Epithelial cell of esophagus (primary cell): ENCODE data around the gene CA10.

Experiments used
- DNase-seq: peaks from one replicate; pipeline ENCODE4 v3.0.0; 2010; ENCODE audit warnings: low read depth
- H3K4me3 ChIP-seq: 2 replicates; pipeline ENCODE4 v1.5.1; 2011; ENCODE audit warnings: mild to moderate bottlenecking, low read length, control low read depth
- TF ChIP-seq, protein P1 (sequence below): IDR thresholded peaks from 2 replicates; pipeline ENCODE4 v1.5.1; 2011; ENCODE audit warnings: low read depth, mild to moderate bottlenecking, low read length, control low read depth, inconsistent platforms; ENCODE audit not compliant: insufficient read depth; ENCODE audit errors: missing control alignments

Gene CA10

DNA sequence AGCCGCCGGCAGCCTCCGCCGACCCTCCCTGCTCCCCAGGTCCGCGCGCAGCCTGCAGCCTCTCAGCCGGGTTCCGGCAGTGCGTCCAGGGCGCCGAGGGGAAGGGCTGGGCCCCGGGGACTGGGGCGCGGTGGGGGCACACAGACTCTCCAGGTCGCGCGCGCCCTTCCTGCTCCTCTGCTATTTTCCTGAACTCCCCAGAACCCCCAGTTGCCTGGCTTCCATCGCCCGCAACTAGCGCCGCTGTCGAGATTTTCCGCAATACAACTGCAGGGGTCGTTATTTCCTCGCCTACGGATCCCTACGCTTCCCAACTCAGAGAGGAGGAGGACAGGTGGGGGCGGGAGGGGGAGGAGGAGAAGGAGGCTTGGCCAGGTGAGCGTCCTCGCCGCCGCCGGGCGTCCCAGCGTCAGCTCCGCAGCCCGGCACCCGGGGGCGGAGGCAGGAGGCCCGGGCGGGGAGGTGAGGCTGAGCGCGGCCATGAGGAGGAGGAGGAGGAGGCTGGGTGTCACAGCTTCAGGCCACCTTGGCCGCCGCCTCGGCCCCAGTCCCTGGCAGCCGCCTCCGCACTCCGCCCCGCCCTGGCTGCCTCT is at the start of gene CA10:
Gene CA10, minus strand, starts transcription at position 265 of the 593 bp plus-strand sequence.
- DNase-seq, result peak; percentile 18
- peak within 1 kb of the TSS; percentile 5 for H3K4me3 ChIP-seq

DNA sequence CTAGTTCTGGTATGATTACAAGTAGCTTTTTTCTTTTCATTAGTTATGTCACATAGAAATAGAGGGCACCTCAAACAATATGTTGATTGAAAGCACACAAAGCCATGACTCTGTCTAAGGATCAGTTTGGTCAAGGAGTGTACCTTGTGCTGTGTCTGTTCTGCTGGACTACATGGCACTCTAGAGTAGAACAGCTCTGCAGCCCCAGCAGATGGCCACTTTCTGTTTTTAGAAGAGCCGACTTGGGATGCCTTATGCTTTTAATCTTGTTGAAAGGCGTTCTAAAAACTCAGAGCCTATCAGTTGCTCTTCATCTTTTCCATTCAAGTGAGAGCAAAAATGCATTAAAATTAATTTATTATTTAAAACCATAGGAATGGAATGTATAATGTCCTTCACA is 49.3 kb upstream of the CA10 start:
- H3K4me3 ChIP-seq, result no peak overlapping the region
- TF ChIP-seq, protein P1, sequence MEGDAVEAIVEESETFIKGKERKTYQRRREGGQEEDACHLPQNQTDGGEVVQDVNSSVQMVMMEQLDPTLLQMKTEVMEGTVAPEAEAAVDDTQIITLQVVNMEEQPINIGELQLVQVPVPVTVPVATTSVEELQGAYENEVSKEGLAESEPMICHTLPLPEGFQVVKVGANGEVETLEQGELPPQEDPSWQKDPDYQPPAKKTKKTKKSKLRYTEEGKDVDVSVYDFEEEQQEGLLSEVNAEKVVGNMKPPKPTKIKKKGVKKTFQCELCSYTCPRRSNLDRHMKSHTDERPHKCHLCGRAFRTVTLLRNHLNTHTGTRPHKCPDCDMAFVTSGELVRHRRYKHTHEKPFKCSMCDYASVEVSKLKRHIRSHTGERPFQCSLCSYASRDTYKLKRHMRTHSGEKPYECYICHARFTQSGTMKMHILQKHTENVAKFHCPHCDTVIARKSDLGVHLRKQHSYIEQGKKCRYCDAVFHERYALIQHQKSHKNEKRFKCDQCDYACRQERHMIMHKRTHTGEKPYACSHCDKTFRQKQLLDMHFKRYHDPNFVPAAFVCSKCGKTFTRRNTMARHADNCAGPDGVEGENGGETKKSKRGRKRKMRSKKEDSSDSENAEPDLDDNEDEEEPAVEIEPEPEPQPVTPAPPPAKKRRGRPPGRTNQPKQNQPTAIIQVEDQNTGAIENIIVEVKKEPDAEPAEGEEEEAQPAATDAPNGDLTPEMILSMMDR, result no peak
- no peak for DNase-seq

More for the DNA sequence above, at the start of gene CA10:
- TF ChIP-seq, protein P1, result no peak

DNA sequence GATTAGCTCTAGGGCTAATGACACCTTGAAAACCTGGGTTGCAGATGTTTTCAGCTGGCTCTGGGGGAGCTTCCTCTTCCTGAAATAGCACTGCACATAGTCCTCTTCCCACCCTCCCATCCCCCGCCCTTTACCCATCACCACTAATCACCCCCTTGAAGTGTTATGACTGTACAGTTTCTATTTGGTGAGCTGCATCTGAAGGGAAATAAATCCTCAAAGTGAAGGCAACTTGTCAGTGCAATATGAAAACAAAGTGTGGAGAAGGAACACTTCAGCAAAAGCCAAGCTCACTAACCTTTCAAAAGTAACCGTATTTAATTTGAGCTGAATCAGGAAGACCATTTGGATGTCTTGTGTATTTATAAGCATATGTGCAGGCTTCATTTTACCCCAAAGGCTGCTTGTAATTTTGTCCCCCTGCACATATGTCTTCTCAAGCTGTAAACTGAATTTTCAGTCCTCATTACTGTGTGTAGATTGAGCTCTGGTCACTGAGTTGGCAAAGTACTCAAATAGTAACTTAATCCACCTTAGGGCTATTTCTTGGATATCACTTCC is 44.1 kb upstream of the CA10 start:
- H3K4me3 ChIP-seq, result no peak overlapping the region
- no peak for DNase-seq
- TF ChIP-seq, protein P1, result no peak

DNA sequence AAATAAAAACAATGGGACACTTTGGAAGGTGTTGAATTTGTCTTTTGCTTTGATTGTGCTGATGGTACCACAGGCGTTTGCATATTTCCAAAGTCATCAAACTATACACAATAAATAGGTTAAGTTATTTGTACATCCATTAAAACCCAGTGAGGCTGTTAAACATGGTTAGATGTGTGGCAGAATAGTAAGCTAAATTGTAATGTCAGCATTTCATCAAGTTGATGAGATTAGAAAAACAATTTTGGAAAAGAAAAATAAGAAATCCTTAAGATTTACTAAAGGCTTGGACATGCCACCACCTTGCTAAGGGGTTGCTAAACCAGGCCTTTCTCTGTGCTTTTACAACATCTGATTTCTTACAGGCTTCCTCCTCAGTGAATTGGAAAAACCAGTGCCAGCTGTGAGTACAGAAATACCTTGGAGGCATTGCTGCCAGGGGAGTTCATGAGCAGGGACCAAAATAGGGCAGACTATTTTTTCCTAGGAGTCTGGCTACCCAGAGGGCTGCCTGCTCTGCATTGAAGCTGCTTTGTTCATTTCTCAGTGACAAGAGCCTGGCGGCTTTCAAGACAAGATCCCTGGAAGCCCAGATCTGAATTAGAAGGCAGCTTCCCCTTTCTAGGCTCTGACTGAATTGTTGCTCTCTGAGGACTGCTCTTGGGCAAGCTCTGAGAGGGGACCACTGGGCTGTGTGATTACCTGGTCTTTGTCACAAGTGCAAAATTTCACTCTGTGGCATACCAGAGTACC is 43.4 kb upstream of the CA10 start:
- no peak for DNase-seq
- no peak overlapping the region for H3K4me3 ChIP-seq
- TF ChIP-seq, protein P1, result no peak

DNA sequence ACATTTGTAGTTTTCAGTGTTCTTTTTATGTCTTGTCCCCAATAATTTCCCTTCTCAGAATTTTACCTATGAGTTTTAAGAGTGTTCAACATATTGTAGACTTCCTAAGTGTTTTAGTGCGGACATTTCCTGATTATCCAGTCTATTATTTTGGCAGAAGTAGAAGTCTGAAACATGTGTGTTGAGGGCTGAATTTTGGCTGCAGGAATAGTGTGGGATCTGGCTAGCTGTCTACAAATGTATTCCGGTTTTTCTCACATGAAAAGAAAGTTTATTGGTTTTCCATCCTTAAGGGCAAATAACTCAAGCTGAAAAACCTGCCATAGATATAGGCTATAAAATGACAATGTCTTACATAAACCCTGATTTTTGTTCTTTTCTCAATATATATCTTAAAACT is 33.0 kb upstream of the CA10 start:
- no peak for DNase-seq
- no peak overlapping the region for H3K4me3 ChIP-seq
- TF ChIP-seq, protein P1, result no peak

DNA sequence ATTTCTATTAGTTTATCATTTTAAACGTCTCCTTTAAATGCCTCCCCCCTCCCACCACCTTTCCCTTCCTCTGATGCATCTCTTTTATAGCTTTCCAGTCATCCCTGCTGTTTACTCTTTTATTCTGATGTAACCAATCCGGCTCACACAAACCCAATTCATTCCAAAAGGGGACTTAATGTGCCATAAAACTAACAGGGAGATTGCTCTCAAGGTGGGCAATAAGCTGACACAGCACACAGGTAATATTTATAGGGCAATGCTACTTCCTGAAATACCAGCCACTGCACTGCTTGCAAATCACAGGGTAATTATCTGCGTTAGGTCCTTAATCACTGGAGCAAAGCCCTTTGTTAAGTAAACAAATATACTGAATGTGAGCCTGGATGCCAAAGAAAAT is 23.3 kb upstream of the CA10 start:
- TF ChIP-seq, protein P1, result no peak
- no peak for DNase-seq
- H3K4me3 ChIP-seq, result no peak overlapping the region
